D721Med (cell line): ENCODE data around the gene SATB1.

Source experiments
- DNase-seq: peaks from one replicate; pipeline ENCODE4 v3.0.0; 2011; ENCODE audit warnings: low spot score; ENCODE audit not compliant: insufficient read length
- FAIRE-seq: peaks from 2 replicates; lab custom pipeline; 2011; peaks lifted over from hg19 to GRCh38; lab: Jason Lieb, UNC
- CTCF ChIP-seq: IDR thresholded peaks from 2 replicates; pipeline ENCODE4 v1.5.1; 2012; ENCODE audit warnings: mild to moderate bottlenecking, control low read depth; ENCODE audit not compliant: insufficient read depth; ENCODE audit errors: missing control alignments

Gene SATB1

GRCh38 chr3:18415167-18415566, 10.0 kb downstream of the SATB1 start:
- no peak for DNase-seq
- FAIRE-seq = no peak
- TF ChIP-seq CTCF = no peak

- no peak for TF ChIP-seq CTCF
- DNase-seq = no peak
- FAIRE-seq = no peak
These were observed 12.5 kb downstream of the SATB1 start for GRCh38 chr3:18412684-18413083.

- FAIRE-seq (no peak), DNase-seq (no peak)
- TF ChIP-seq CTCF = no peak
These were observed 13.6 kb downstream of the SATB1 start for GRCh38 chr3:18411541-18411940.

- FAIRE-seq (no peak), DNase-seq (no peak)
- no peak for TF ChIP-seq CTCF
These were observed 14.9 kb downstream of the SATB1 start for GRCh38 chr3:18410205-18410604.

- no peak for TF ChIP-seq CTCF
- FAIRE-seq = no peak
These were observed 15.9 kb downstream of the SATB1 start for GRCh38 chr3:18409266-18409665.

GRCh38 chr3:18405141-18405540, 20.0 kb downstream of the SATB1 start:
- DNase-seq (no peak), FAIRE-seq (no peak)
- TF ChIP-seq CTCF = no peak

More at GRCh38 chr3:18409266-18409665, 15.9 kb downstream of the SATB1 start:
- no peak for DNase-seq

- FAIRE-seq (no peak), DNase-seq (no peak)
These were observed 22.1 kb downstream of the SATB1 start for GRCh38 chr3:18403061-18403460.

More at GRCh38 chr3:18403061-18403460, 22.1 kb downstream of the SATB1 start:
- TF ChIP-seq CTCF = no peak
